ENCODE measurements around the gene DACH1. TPM values are rescaled to one million over a fixed set of nuclear protein-coding genes. Genes with fewer than 3 reads are reported as not detected.

DACH1 gene
- total RNA-seq, 1 experiment from 2014 or later: not detected

- BruUV-seq (replicated peaks): no TSS peak
- H3K4me2 ChIP-seq (ENCODE audit: low read length): no peak overlapping the region
- no peaks in the 10 kb centered on the region for H3K79me2 ChIP-seq (ENCODE audit: insufficient read depth, low read length)
- no peaks in the 10 kb centered on the region for H3K27me3 ChIP-seq (ENCODE audit: insufficient read depth, low read length)
- DNase-seq (ENCODE audit: low read depth, low spot score) (no peak), ATAC-seq (no peak)
- TF ChIP-seq CBX3 (IDR thresholded peaks at IDR 0.05; ENCODE audit: low read depth) (no peak), EZH2phosphoT487 (IDR thresholded peaks at IDR 0.05; ENCODE audit: borderline replicate concordance) (no peak), ZNF274 (IDR thresholded peaks at IDR 0.05; ENCODE audit: low read depth, low read length) (no peak), TCF7L2 (IDR thresholded peaks at IDR 0.05; ENCODE audit: borderline replicate concordance, extremely low read depth, insufficient read depth, insufficient read length) (no peak), REST (IDR thresholded peaks at IDR 0.05; ENCODE audit: low read depth) (no peak), ELF1 (IDR thresholded peaks at IDR 0.05; ENCODE audit: borderline replicate concordance, low read depth) (no peak), FOSL1 (IDR thresholded peaks at IDR 0.05; ENCODE audit: low read depth) (no peak), MAX (IDR thresholded peaks at IDR 0.05) (no peak), ATF3 (IDR thresholded peaks at IDR 0.05) (no peak), SRF (IDR thresholded peaks at IDR 0.05; ENCODE audit: low read depth) (no peak), JUND (IDR thresholded peaks at IDR 0.05) (no peak), RAD21 (IDR thresholded peaks at IDR 0.05; ENCODE audit: low read depth) (no peak), SIN3A (IDR thresholded peaks at IDR 0.05; ENCODE audit: low read depth) (no peak), SP1 (IDR thresholded peaks at IDR 0.05; ENCODE audit: low read depth) (no peak), POLR2AphosphoS5 (IDR thresholded peaks at IDR 0.05; ENCODE audit: low read depth, low read length) (no peak), EGR1 (IDR thresholded peaks at IDR 0.05; ENCODE audit: low read depth) (no peak), POLR2A (IDR thresholded peaks at IDR 0.05; ENCODE audit: borderline replicate concordance, extremely low read depth, insufficient read depth, insufficient read length) (no peak), EZH2 (IDR thresholded peaks at IDR 0.05) (no peak)
- ChIA-PET POLR2A (no interaction called here), RAD21 (ENCODE audit: low non-redundant PET in 1 of 2, low total read pairs in 2 of 2, uncharacterized antibody in 2 of 2, unreplicated experiment in 2 of 2) (no interaction called here), CTCF (no interaction called here)
- H2AFZ ChIP-seq (ENCODE audit: low read depth, low read length, poor library complexity, severe bottlenecking): no peak overlapping the region
- H3K9me3 ChIP-seq (ENCODE audit: control insufficient read depth in 1 of 2, insufficient read depth in 1 of 2, low read depth in 1 of 2, low read length in 2 of 2): no peaks in the 10 kb centered on the region
- H3K4me3 ChIP-seq (replicated peaks in 1 of 2; ENCODE audit: low read depth in 1 of 2, low read length in 2 of 2): no peak overlapping the region
- H4K20me1 ChIP-seq (ENCODE audit: insufficient read depth): no peaks in the 10 kb centered on the region
- intact Hi-C loops (cut with micrococcal nuclease): no loop called here
- no peak overlapping the region for H3K9ac ChIP-seq (ENCODE audit: low read length)
- no peaks in the 10 kb centered on the region for H3K9me2 ChIP-seq (ENCODE audit: insufficient read depth)
- H3K36me3 ChIP-seq (ENCODE audit: control insufficient read depth in 1 of 2, insufficient read depth in 2 of 2, low read length in 2 of 2): no peaks in the 10 kb centered on the region
- no peaks in the 10 kb centered on the region for H3K4me1 ChIP-seq (ENCODE audit: control insufficient read depth in 1 of 2, insufficient read depth in 2 of 2, low read length in 2 of 2)
- no peak overlapping the region for H3K27ac ChIP-seq (ENCODE audit: low read depth, low read length)
Measured at GRCh38 chr13:71456136-71456535, 410.9 kb downstream of the DACH1 start.

All from HCT116 (cell line).